ENCODE data around the gene GALNT18. TPM values are rescaled to one million over a fixed set of nuclear protein-coding genes. Genes with fewer than 3 reads are reported as not detected.

Gene GALNT18
- total RNA-seq, 1 donor from 2014 or later, result 39.8 TPM

DNA sequence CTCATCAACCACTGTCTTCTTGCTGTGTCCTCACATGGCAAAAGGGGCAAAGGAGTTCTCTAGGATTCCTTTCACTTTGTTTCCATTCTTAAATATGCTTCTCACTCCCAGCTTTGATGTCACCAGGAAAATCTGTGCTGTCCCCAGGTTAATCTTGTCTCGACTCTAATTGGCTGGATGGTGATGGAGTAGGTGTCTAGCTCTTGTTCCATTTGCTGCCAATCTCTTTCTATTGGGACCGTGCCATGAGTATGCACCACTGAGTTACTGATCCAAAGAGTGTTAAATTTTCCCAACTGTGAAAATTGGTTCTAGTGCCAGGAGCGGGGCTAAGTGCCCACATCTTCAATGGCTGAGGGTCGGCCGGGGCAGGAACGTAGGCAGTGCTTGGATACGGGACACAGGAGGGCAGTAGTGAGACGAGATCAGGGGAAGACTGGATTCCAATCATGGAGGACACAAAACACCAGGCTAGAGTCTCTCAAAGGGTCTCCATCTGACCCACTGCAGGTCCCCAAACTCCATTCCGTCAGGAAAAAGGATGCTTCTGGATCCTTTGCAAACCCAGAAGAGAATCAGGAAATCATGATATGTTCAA, 221.1 kb downstream of the GALNT18 start:
- DNase-seq (ENCODE audit: extremely low spot score, unreplicated experiment), result no peak
- Mint-ChIP-seq H3K9me3 (ENCODE audit: unreplicated experiment) (no peaks in the 10 kb centered on the region), H3K4me3 (ENCODE audit: unreplicated experiment) (no peak overlapping the region), H3K4me1 (ENCODE audit: unreplicated experiment) (peaks cover 14% of the 10 kb centered on the region), H3K36me3 (ENCODE audit: unreplicated experiment) (peaks cover 20% of the 10 kb centered on the region), H3K27ac (ENCODE audit: unreplicated experiment) (no peak overlapping the region), H3K27me3 (ENCODE audit: unreplicated experiment) (no peaks in the 10 kb centered on the region)
- TF ChIP-seq, protein P1, sequence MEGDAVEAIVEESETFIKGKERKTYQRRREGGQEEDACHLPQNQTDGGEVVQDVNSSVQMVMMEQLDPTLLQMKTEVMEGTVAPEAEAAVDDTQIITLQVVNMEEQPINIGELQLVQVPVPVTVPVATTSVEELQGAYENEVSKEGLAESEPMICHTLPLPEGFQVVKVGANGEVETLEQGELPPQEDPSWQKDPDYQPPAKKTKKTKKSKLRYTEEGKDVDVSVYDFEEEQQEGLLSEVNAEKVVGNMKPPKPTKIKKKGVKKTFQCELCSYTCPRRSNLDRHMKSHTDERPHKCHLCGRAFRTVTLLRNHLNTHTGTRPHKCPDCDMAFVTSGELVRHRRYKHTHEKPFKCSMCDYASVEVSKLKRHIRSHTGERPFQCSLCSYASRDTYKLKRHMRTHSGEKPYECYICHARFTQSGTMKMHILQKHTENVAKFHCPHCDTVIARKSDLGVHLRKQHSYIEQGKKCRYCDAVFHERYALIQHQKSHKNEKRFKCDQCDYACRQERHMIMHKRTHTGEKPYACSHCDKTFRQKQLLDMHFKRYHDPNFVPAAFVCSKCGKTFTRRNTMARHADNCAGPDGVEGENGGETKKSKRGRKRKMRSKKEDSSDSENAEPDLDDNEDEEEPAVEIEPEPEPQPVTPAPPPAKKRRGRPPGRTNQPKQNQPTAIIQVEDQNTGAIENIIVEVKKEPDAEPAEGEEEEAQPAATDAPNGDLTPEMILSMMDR (IDR thresholded peaks at IDR 0.05), result peak; percentile 16

- TF ChIP-seq, protein P1 (IDR thresholded peaks at IDR 0.05), result no peak
- peaks cover 19% of the 10 kb centered on the region for H3K36me3 Mint-ChIP-seq (ENCODE audit: unreplicated experiment)
- H3K4me1 Mint-ChIP-seq (ENCODE audit: unreplicated experiment), result peaks cover 14% of the 10 kb centered on the region
- H3K27me3 Mint-ChIP-seq (ENCODE audit: unreplicated experiment), result no peaks in the 10 kb centered on the region
- DNase-seq (ENCODE audit: extremely low spot score, unreplicated experiment), result no peak
- H3K27ac Mint-ChIP-seq (ENCODE audit: unreplicated experiment), result no peak overlapping the region
- no peak overlapping the region for H3K4me3 Mint-ChIP-seq (ENCODE audit: unreplicated experiment)
- H3K9me3 Mint-ChIP-seq (ENCODE audit: unreplicated experiment), result no peaks in the 10 kb centered on the region
Observed at GRCh38 chr11:11400121-11400520, 221.7 kb downstream of the GALNT18 start.

- DNase-seq (ENCODE audit: extremely low spot score, unreplicated experiment), result no peak
- Mint-ChIP-seq H3K4me3 (ENCODE audit: unreplicated experiment) (no peak overlapping the region), H3K27ac (ENCODE audit: unreplicated experiment) (no peak overlapping the region), H3K4me1 (ENCODE audit: unreplicated experiment) (peaks cover 7% of the 10 kb centered on the region), H3K27me3 (ENCODE audit: unreplicated experiment) (no peaks in the 10 kb centered on the region), H3K36me3 (ENCODE audit: unreplicated experiment) (peaks cover 10% of the 10 kb centered on the region), H3K9me3 (ENCODE audit: unreplicated experiment) (no peaks in the 10 kb centered on the region)
- TF ChIP-seq, protein P1 (IDR thresholded peaks at IDR 0.05), result no peak
Observed at GRCh38 chr11:11397781-11398180, 224.0 kb downstream of the GALNT18 start.

GRCh38 chr11:11397036-11397415, 224.8 kb downstream of the GALNT18 start:
- TF ChIP-seq, protein P1 (IDR thresholded peaks at IDR 0.05), result no peak
- peaks cover 8% of the 10 kb centered on the region for H3K36me3 Mint-ChIP-seq (ENCODE audit: unreplicated experiment)
- DNase-seq (ENCODE audit: extremely low spot score, unreplicated experiment), result no peak
- H3K4me1 Mint-ChIP-seq (ENCODE audit: unreplicated experiment), result peaks cover 9% of the 10 kb centered on the region
- H3K27ac Mint-ChIP-seq (ENCODE audit: unreplicated experiment), result no peak overlapping the region
- no peaks in the 10 kb centered on the region for H3K27me3 Mint-ChIP-seq (ENCODE audit: unreplicated experiment)
- H3K9me3 Mint-ChIP-seq (ENCODE audit: unreplicated experiment), result no peaks in the 10 kb centered on the region
- H3K4me3 Mint-ChIP-seq (ENCODE audit: unreplicated experiment), result no peak overlapping the region

- Mint-ChIP-seq H3K9me3 (ENCODE audit: unreplicated experiment) (no peaks in the 10 kb centered on the region), H3K4me3 (ENCODE audit: unreplicated experiment) (no peak overlapping the region), H3K36me3 (ENCODE audit: unreplicated experiment) (peaks cover 5% of the 10 kb centered on the region), H3K27ac (ENCODE audit: unreplicated experiment) (peak overlapping the region; percentile 72), H3K27me3 (ENCODE audit: unreplicated experiment) (no peaks in the 10 kb centered on the region), H3K4me1 (ENCODE audit: unreplicated experiment) (peaks cover 14% of the 10 kb centered on the region)
- TF ChIP-seq, protein P1 (IDR thresholded peaks at IDR 0.05), result no peak
- DNase-seq (ENCODE audit: extremely low spot score, unreplicated experiment), result no peak
Observed at GRCh38 chr11:11396301-11397035, 225.3 kb downstream of the GALNT18 start.
